Thyroid gland (tissue), 4 donors: ENCODE measurements around the gene PVR.

ENCODE experiments used
- POLR2A ChIP-seq, 2 donors: fragments of 450-650 bp; IDR thresholded peaks; one replicate each; pipeline ENCODE4 v1.6.1; 2017; ENCODE audit warnings: antibody characterized with exemption in 2 of 2, mild to moderate bottlenecking in 2 of 2, moderate library complexity in 1 of 2
- TF ChIP-seq, protein P1 (sequence below), 6 experiments: fragments of 200-600 bp in 3 of 6; fragments of 450-650 bp in 3 of 6; sonication (generic) in 3 of 6; IDR thresholded peaks; one replicate each; pipeline ENCODE4 v1.5.1; 2016 to 2019; ENCODE audit warnings: antibody characterized with exemption in 6 of 6, mild to moderate bottlenecking in 2 of 6, inconsistent platforms in 1 of 6, moderate library complexity in 1 of 6

DNA sequence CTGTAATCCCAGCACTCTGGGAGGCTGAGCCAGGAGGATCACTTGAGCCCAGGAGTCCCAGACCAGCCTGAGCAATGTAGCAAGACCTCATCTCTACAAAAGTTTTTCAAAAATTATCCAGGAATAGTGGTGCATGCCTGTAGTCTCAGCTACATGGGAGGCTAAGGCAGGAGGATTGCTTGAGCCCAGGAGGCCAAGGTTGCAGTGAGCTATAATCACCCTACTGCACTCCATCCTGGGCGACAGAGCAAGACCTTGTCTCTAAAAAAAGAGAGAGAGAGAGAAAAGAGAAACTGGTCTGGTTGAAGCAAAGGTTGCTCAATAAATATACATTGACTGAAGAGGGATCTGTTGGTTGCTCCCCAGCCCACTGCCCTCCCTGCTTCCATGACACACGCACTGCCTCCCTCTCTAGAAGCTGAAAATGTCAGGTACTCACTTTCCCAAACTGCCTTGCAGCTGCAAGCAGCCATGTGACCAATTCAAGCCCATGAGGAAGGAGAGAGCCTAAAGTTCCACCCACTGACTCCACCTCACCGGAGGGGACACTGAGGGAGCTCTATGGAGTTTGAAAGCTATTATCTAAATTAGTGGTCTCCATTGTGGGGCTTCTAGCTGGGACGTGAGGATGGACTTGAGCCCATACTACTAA is 69.3 kb downstream of the PVR start:
- TF ChIP-seq, protein P1, sequence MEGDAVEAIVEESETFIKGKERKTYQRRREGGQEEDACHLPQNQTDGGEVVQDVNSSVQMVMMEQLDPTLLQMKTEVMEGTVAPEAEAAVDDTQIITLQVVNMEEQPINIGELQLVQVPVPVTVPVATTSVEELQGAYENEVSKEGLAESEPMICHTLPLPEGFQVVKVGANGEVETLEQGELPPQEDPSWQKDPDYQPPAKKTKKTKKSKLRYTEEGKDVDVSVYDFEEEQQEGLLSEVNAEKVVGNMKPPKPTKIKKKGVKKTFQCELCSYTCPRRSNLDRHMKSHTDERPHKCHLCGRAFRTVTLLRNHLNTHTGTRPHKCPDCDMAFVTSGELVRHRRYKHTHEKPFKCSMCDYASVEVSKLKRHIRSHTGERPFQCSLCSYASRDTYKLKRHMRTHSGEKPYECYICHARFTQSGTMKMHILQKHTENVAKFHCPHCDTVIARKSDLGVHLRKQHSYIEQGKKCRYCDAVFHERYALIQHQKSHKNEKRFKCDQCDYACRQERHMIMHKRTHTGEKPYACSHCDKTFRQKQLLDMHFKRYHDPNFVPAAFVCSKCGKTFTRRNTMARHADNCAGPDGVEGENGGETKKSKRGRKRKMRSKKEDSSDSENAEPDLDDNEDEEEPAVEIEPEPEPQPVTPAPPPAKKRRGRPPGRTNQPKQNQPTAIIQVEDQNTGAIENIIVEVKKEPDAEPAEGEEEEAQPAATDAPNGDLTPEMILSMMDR (IDR thresholded peaks at IDR 0.05): no peak
- TF ChIP-seq POLR2A (IDR thresholded peaks at IDR 0.05): no peak
